Stimulated activated CD4-positive, alpha-beta T cell treated with anti-CD3 and anti-CD28 coated beads, TNF-alpha, amount 100 ng/mL, for 4 hours (primary cell): Measurements from ENCODE around the gene ZSWIM4.
A peak's percentile ranks its signal among the peaks of the same experiment; 100 is the strongest.
"Not testable (repeated sequence)": the region's sequence is repeated elsewhere in the genome, so short reads cannot be mapped to it uniquely, and the experiment has no call there.

Experiments
- DNase-seq, 3 experiments: peaks; one replicate each; pipeline ENCODE4 v3.0.0-alpha.2; 2020; ENCODE audit warnings: low read depth in 3 of 3

ZSWIM4 gene

DNA sequence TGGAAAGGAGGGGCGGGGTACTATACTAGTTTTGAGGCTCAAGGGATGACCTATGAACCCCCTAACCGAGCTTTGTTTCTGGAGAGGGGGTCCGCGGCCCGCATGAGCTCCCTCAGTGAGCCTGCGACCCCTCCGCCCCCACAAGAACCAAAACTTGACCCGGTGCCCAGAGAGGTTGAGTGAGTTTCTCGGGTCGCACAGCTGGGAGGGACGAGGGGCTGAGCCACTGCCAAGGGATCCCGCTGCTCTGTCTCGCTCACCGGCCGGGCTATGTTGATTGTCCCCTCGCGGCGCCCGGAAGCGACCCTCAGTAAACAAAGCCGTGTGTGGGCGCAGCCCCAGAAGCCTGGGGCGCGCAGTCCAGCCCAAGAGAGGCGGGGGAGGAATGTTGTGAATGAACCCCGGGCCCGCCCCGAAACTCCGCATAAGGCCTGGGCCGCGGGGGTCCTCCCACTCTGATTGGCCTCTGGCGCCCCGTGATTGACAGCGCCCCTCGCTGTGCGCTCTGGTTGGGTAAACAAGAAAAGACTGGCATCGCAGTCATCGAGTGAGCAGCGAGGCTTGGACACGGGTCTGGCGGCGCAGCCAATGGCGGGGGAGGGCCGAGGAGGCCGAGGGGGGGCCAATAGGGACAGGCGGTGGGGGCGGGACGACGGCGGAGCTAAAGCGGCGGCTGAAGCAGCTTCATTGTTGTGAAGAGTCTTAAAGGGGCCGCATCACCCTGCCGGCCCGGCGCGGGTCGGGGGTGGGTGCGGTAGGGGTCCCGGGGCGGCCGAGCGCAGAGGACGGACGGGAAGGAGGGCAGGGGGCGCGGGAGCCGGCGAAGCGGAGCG is at the start of gene ZSWIM4:
TSS of gene ZSWIM4 (plus strand) at position 687 of the 833 bp plus-strand sequence. CDS start 206 bp downstream, outside the sequence.
- DNase-seq, result peak; percentile 72 to 83 (median 82)

DNA sequence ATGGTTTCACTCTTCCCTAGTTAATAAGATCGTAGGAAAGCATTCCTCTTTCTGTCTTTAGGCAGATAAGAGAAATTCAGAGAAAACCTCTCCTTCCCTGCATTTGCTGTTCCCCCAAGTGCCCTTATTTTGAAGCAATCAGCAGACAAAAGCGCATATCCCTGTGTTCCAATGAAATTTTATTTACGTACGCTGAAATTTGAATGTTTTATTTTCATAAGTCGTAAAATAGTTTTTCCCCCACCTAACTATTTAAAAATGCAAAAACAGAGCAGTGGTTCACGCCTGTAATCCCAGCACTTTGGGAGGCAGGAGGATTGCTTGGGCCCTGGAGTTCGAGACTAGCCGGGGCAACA is 48.2 kb upstream of the ZSWIM4 start:
- DNase-seq, result no peak

DNA sequence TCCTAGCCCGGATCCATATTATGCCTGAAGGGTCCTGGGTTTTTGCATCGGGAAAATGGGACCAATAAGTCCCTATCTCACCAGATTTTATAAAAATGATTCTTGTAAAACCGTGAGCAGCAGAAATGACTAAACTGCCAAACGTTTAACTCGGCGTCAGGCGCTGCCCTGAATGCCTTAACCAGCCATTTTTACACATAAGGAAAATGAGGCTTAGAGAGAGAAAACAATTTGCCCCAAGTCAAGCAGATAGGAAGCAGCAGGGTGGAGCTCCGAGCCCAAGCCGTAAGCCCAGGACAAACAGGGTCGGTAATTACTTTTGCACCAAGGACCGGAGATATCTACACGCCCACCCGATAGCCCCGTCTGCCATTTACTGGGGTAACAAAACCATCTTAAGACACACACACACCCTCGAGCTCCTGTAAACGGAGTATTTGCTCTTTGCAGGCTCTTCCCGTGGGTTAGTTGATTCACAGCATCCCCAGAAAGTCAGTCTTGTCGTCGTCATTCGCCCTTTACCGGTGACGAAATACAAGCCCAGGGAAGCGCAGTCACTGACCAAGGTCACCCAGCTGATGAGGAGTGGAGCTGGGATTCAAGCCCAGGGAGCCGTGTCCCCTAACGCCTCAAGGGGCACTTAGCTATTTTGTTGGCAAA is 46.9 kb upstream of the ZSWIM4 start:
- no peak for DNase-seq

DNA sequence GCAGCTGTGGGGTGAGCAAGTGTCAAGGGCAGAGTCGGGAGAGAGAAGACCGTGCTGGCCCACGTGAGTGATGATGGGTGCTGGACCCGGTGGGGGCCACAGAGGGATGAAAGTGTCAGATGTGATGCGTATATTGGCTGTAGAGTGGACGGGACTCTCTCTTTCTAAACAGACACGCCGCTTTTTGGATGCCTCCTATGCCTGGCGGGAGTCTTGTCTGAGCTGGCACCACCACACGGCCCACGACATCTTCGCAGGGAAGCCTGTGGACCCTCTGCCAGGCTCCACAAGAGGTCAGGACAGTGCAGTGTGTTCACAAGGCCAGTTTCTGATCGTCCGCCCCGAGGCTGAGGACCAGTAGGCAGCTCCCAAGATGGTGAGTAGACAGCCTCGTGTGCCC is 43.8 kb upstream of the ZSWIM4 start:
- no peak for DNase-seq

DNA sequence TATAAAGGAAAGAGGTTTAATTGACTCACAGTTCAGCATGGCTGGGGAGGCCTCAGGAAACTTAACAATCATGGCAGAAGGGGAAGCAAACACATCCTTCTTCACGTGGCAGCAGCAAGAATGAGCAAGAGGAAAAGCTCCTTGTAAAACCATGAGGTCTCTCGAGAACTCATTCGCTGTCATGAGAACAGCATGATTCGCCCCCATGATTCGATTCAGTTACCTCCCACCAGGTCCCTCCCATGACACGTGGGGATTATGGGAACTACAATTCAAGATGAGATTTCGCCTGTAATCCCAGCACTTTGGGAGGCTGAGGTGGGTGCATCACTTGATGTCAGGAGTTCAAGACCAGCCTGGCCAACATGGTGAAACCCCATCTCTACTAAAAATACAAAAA is 41.6 kb upstream of the ZSWIM4 start:
- DNase-seq, result not testable (repeated sequence)

DNA sequence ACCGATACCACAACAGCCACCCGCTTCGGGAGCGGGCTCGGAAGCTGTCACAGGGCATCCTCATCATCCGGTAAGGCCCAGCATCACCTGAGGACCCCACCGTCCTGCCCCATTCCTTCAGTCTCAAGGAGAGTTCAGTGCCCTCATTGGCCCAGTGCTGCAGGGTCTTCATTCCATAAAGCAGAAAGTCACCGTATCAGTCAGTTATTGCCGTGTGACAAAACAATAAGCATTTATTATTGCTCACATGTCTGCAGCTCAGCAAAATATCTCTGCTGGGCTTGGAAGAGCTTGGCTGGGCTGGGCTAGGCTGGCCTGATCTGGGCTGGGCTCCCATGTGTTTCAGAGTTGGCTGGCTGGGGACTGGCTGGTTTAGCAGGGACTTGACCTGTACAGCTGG is 39.0 kb upstream of the ZSWIM4 start:
- no peak for DNase-seq

DNA sequence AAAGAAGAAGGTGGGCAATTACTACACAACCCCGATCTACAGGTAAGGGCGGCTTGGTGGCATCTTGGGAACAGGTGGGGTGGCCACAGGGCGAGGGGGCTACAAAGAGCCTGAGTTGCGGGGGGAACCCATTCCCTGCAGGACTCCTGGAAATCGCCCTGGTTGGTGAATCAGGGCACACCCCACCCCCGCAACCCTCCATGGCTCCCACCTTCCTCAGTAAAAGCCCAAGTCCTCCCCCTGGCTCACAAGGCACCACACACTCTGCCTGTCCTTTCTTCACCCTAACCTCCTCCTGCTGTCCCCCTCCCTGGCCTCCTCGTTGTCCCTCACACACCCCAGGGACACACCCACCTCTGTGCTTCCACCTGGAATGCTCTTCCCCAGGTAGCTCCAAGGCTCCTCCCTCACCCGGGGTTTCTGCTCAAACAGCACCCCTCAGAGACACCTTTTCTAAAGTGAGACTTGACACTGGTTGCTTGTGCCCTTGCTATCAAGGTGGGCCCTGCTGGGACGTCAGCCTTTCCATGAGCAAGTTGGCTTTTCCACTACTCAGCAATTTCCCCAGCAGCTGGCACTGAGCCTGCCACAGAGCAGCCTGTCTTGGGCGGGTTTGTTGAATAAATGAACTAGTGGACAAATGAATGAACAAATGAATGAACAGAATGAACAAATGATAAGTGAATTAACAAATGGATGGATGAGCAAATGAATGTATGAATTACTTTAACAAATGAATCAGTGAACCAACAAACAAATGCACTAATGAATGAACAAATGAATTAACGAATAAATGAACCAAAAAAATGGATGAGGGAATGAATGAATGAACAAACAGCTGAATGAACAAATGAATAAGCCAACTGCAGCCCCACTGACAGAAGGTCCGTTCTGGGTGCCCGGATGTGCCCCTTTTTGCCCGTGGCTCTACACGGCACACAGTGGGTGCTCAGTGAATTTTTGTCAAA is 37.2 kb upstream of the ZSWIM4 start:
- no peak for DNase-seq

DNA sequence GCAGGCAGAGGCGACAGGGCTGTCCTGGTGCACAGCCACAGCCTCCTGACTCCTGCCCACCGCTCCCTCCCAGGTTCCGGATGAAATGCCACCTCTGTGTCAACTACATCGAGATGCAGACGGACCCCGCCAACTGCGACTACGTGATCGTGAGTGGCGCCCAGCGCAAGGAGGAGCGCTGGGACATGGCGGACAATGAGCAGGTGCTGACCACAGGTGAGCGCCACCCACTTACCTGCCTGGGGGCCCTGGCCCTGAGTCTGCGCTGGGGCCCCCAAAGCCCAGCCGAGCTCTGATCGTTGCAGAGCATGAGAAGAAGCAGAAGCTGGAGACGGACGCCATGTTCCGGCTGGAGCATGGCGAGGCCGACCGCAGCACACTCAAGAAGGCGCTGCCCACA is 36.4 kb upstream of the ZSWIM4 start:
- no peak for DNase-seq

DNA sequence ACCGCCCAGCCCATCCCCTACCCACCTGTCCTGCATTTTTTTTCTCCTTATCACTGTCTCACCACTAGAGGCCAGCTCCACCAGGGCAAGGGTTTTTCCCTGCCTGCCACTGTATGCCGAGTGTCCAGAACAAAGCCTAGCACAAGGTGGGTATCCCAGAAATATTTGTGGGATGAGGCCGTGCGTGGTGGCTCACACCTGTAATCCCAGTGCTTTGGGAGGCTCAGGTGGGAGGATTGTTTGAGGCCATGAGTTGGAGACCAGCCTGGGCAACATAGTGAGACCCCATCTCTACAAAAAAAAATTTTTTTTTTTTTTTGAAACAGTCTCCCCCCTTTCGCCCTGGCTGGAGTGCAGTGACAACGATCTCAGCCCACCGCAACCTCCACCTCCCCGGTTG is 33.8 kb upstream of the ZSWIM4 start:
- no peak for DNase-seq

DNA sequence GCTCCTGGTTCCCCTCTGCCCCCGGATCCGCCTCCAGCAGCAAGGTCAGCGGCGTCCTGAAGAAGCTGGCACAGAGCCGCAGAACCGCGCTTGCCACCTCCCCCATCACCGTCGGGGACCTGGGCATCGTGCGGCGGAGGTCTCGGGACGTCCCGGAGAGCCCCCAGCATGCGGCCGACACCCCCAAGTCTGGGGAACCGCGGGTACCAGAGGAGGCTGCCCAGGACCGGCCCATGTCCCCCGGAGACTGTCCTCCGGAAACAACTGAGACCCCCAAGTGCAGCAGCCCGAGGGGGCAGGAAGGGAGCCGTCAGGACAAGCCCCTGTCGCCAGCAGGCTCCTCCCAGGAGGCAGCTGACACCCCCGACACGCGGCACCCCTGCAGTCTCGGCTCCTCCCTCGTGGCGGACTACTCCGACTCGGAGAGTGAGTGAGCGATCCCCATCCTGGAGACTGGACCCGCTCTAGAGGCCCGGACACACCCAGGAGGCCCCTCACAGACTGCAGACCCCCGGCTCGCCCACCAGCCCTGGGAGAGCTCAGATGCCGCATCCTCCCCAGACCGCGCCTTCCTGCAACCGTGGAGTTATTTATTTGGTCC is 32.5 kb upstream of the ZSWIM4 start:
- no peak for DNase-seq

DNA sequence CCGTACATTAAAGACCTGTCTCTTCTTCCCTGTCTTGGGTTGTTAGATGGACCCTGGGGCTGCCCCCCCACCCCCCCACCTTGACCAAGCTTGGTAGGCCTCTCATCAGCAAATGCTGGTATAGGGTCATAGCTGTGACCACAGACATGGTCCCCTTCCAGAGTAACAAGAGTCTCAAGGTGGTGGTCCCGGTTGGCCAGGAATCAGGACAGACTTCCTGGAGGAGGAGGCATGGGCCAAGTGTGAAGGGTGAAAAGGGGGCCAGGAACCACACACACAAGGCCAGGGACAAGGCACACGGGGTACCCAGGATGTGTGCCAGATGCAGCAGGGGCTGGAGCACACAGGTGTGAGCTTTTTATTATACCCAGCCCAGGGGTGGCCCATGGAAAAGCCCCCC is 32.0 kb upstream of the ZSWIM4 start:
- DNase-seq, result no peak

DNA sequence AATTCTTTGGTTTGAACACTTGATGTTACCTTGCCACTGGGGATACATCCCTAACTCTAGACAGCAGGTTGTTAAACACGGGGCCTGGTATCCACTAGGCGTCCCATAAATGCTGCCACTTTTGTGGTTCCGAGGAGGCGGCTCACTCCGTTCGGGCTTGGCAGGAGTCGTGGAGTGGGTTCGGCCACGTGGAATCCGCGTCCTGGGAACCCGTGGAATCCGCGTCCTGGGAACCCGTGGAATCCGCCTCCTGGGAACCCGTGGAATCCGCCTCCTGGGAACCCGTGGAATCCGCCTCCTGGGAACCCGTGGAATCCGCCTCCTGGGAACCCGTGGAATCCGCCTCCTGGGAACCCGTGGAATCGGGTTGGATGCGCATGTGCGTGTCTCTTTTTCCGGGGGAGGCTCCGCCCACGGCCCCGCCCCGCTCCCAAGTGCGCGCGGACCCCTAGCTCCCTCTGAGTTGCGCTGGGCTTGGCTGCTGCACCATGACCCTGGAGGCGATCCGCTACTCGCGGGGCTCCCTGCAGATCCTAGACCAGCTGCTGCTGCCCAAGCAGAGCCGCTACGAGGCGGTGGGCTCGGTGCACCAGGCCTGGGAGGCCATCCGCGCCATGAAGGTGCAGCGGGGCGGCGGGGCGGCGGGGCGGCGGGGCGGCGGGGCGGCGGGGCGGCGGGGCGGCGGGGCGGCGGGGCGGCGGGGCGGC is 31.0 kb upstream of the ZSWIM4 start, which contains the start of gene MRI1:
TSS of gene MRI1 (plus strand) at position 422 of the 707 bp plus-strand sequence. CDS start at position 489, 67 bp downstream.
- DNase-seq, result peak; percentile 34 to 60 (median 41)

DNA sequence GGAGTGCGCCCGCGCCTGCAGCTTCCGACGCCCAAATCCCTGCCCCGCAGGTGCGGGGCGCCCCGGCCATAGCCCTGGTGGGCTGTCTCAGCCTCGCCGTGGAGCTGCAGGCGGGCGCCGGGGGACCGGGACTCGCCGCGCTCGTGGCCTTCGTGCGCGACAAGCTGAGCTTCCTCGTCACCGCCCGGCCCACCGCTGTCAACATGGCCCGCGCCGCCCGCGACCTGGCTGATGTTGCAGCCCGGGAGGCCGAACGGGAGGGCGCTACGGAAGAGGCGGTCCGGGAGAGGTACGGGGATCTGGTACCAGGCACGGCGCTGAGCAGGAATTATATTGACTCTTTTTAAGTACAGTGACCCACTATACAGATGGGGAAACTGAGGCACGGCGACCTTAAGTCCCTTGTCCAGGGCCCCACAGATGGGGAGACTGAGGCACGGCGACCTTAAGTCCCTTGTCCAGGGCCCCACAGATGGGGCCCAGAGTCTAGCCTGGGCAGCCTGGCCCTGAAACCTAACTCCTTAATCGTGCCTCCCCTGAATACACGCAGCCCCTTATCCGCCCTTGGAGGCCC is 30.3 kb upstream of the ZSWIM4 start:
- no peak for DNase-seq

DNA sequence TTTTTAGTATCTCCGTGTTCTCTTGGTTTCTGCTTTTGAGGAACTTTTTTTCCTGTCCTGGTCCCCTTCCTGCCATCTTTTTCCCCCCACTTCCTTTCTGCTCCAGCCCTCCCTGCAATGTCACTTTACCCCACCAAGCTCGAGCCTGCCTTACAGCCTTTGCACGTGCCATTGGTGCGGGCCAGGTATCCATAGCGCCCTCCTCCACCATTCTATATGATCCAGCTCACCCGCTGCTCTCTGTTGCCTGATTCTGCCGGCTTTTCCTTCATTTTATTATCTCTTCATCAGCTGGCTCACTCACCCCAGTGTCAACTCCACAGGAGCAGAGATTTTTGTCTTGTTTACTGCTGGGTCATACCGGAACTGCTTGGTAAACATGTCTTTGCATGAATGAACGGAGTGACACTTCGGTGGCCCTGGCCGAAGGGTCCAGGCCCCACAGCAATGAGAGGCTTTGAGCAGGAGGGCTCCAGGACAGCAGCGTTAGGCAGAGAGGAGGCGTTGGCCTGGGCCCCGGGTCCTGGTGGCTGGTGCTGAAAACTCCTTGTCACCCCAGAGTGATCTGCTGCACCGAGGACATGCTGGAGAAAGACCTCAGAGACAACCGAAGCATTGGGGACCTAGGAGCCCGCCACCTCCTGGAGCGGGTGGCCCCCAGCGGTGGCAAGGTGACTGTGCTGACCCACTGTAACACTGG is 29.7 kb upstream of the ZSWIM4 start:
- DNase-seq, result no peak

DNA sequence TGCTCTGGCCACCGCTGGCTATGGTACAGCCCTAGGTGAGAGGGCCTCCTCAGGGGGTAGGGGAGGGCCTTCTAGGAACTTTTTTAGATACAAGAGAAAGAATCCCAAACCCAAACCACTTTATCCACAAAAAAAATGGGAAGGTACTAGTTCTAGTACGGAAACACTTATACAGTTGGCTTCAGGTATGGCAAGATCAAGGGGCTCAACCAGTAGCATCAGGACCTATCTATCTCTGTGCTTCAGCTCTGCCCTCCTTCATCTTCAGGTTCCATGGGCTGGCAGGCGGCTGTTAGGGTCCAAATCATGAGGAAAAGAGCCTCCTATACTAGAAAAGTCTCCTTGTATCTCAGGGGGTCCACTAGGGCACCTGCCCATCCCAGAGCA is 29.2 kb upstream of the ZSWIM4 start:
- DNase-seq, result no peak

DNA sequence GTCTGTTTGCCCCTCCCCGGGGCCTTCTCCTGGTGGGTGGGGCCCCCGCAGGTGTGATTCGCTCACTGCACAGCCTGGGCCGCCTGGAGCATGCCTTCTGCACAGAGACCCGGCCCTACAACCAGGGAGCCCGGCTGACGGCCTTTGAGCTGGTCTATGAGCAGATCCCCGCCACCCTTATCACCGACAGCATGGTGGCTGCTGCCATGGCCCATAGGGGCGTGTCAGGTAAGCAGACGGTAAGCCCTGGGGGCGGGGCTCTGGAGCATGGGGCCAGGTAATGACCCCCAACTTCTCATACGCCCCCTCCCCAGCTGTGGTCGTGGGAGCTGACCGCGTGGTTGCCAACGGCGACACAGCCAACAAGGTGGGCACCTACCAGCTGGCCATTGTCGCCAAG is 26.7 kb upstream of the ZSWIM4 start:
- no peak for DNase-seq

DNA sequence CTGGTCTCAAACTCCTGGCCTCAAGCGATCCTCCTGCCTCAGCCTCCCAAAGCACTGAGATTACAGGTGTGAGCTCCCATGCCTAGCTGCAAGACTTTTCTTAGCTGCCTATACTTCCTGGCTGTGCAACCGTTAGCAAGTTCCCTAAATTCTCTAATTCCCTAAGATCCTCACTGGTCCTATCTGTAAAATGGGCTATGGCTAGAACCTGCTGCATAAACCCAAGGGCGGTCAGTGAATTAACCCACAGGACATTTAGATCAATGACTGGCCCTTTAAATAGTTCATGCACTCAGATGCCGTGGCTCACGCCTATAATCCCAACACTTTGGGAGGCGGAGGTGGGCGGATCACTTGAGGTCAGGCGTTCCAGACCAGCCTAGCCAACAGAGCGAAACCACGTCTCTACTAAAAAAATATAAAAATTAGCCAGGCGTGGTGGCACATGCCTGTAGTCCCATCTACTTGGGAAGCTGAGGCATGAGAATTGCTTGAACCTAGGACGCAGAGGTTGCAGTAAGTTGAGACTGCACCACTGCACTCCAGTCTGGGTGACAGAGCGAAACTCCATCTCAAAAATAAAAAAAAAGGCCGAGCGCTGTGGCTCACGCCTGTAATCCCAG is 25.1 kb upstream of the ZSWIM4 start:
- DNase-seq, result no peak

DNA sequence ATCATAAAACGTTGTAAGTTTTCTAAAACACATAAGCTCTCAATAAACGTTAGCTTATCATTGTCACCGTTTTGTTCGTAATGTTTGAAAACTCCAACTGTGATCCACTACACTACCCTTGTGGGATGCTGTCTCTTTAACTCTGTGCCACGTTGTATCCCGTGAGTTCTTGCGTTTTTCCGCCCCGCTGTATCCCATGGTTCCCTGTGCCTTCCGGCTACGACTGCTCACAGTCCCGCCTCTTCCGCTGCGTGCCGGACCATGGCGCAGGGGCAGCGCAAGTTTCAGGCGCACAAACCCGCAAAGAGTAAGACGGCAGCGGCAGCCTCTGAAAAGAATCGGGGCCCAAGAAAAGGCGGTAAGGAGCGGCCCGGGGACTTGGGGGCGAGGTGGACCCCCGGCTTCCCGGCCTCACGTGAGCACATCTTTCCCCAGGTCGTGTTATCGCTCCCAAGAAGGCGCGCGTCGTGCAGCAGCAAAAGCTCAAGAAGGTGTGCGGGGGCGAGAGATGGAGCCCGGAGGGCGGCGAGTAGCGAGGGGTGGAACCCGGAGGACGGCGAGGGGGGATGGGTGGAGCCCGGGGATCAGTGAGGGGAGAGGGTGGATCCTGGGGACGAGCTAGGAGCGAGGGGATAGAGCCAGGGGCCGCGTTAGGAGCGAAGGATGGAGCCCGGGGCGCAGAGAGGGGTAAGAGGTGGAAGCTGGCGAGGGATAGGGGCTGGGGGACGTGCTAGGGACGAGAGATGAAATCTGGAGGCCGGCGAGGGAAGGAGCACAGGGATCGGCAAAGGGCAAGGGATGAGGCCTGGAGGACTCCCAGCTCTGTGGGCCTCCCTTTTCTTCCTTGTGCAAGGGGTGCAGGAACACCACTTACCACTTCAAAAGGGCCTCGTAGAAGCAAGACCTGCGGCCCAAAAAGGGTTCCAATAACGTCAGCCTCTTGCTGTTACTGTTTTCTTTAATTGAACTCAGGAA is 20.7 kb upstream of the ZSWIM4 start, which contains the start of gene C19orf53:
TSS of gene C19orf53 (plus strand) at position 240 of the 975 bp plus-strand sequence. CDS start at position 262, 22 bp downstream.
- DNase-seq, result peak; percentile 70 to 77 (median 73)
